CD4-positive, alpha-beta T cell (primary cell): Measurements from ENCODE around the gene CACNB2. TPM values are rescaled to one million over a fixed set of nuclear protein-coding genes. Genes with fewer than 3 reads are reported as not detected.

ENCODE experiments used
- ATAC-seq: fragments of 200-7000 bp; cut with Tn5 transposase; one replicate; pipeline ENCODE4 v1.10.0; 2022; ENCODE audit warnings: mild to moderate bottlenecking; ENCODE audit not compliant: poor library complexity
- CTCF ChIA-PET: fragments of 350-600 bp; sonication (Branson Sonifier 250); formaldehyde crosslinking; loops from one replicate; lab custom pipeline; 2021; ENCODE audit warnings: antibody characterized with exemption, inconsistent platforms; lab: Charles Lee
- POLR2A ChIA-PET: fragments of 350-600 bp; sonication (Branson Sonifier 250); formaldehyde crosslinking; loops from one replicate; lab custom pipeline; 2021; ENCODE audit warnings: antibody characterized with exemption, inconsistent platforms; lab: Charles Lee
- DNase-seq, 14 experiments: peaks; one replicate each; pipeline ENCODE4 v3.0.0-alpha.2; 2013 to 2020; ENCODE audit warnings: mixed read lengths in 2 of 14
- H3K27ac ChIP-seq, 2 donors: one replicate each; pipeline versions ENCODE4 v1.5.1 to v1.7.0; 2013; ENCODE audit warnings: low read length in 2 of 2, low read depth in 1 of 2, mild to moderate bottlenecking in 1 of 2
- H3K27me3 ChIP-seq, 2 experiments: 1 replicate in 1 of 2; 2 replicates in 1 of 2; pipeline versions ENCODE4 v1.6.1 to v1.7.0; 2013; ENCODE audit warnings: low read length in 2 of 2, control low read depth in 1 of 2, mild to moderate bottlenecking in 1 of 2, moderate library complexity in 1 of 2; ENCODE audit not compliant: insufficient read depth in 2 of 2, control insufficient read depth in 1 of 2
- H3K36me3 ChIP-seq: one replicate; pipeline ENCODE4 v1.6.1; 2013; ENCODE audit warnings: low read length, control low read depth; ENCODE audit not compliant: insufficient read depth
- H3K4me1 ChIP-seq: one replicate; pipeline ENCODE4 v1.6.1; 2013; ENCODE audit warnings: low read length, control low read depth; ENCODE audit not compliant: insufficient read depth
- H3K4me3 ChIP-seq: one replicate; pipeline ENCODE4 v1.5.1; 2013; ENCODE audit warnings: mild to moderate bottlenecking, low read length, moderate library complexity
- H3K9me3 ChIP-seq, 2 experiments: 1 replicate in 1 of 2; 2 replicates in 1 of 2; pipeline versions ENCODE4 v1.6.1 to v1.7.0; 2013; ENCODE audit warnings: low read length in 2 of 2, mild to moderate bottlenecking in 2 of 2, control low read depth in 1 of 2, moderate library complexity in 1 of 2; ENCODE audit not compliant: control insufficient read depth in 1 of 2, insufficient read depth in 1 of 2
- H3K27ac Mint-ChIP-seq: one replicate; pipeline ENCODE4 v1.8.0; 2020; ENCODE audit warnings: mixed read lengths
- H3K27me3 Mint-ChIP-seq: one replicate; pipeline ENCODE4 v1.8.0; 2021; ENCODE audit warnings: mixed read lengths
- H3K36me3 Mint-ChIP-seq: one replicate; pipeline ENCODE4 v1.8.0; 2021; ENCODE audit warnings: low read depth, mixed read lengths
- H3K4me1 Mint-ChIP-seq: one replicate; pipeline ENCODE4 v1.8.0; 2021; ENCODE audit warnings: low read depth, mixed read lengths
- H3K4me3 Mint-ChIP-seq: one replicate; pipeline ENCODE4 v1.8.0; 2020; ENCODE audit warnings: mild to moderate bottlenecking, mixed read lengths
- H3K9me3 Mint-ChIP-seq: one replicate; pipeline ENCODE4 v1.8.0; 2020; ENCODE audit warnings: mixed read lengths
- CTCF ChIP-seq: fragments of 200-600 bp; IDR thresholded peaks from one replicate; pipeline ENCODE4 v1.8.0; 2022; ENCODE audit warnings: antibody characterized with exemption, mild to moderate bottlenecking
- intact Hi-C, 2 experiments: fragments of 100-400 bp; cut with DNase I in 1 of 2; cut with micrococcal nuclease in 1 of 2; formaldehyde crosslinking; loops; one replicate each; pipeline versions ENCODE4 v1.15.1 to v1.9.0; 2023 to 2025; cut with DNase I, micrococcal nuclease
- total RNA-seq, 174 experiments: library from RNA in 2 of 174; stranded (reverse) in 2 of 174; gene quantifications; one replicate each; pipeline ENCODE4 v1.2.3 and lab custom pipeline; 2021 to 2026

CACNB2 gene
- total RNA-seq, 2 experiments from 2014 or later, result 0.34 TPM; not detected in 1

GRCh38 chr10:18563003-18563726, 422.9 kb downstream of the CACNB2 start:
- Histone ChIP-seq H3K27ac (no peak overlapping the region), H3K36me3 (peaks cover 26% of the 10 kb centered on the region), H3K9me3 (peaks cover 0 to 93% of the 10 kb centered on the region in 2 experiments), H3K4me3 (no peak overlapping the region), H3K27me3 (no peaks in the 10 kb centered on the region), H3K4me1 (no peaks in the 10 kb centered on the region)
- intact Hi-C loops, result no loop called here
- ChIA-PET CTCF (no interaction called here), POLR2A (no interaction called here)
- H3K4me1 Mint-ChIP-seq, result no peaks in the 10 kb centered on the region
- H3K36me3 Mint-ChIP-seq, result no peaks in the 10 kb centered on the region
- no peaks in the 10 kb centered on the region for H3K27me3 Mint-ChIP-seq
- DNase-seq (no peak), ATAC-seq (no peak)
- no peak overlapping the region for H3K27ac Mint-ChIP-seq
- H3K4me3 Mint-ChIP-seq, result no peak overlapping the region
- no peaks in the 10 kb centered on the region for H3K9me3 Mint-ChIP-seq
- no peak for TF ChIP-seq CTCF

DNA sequence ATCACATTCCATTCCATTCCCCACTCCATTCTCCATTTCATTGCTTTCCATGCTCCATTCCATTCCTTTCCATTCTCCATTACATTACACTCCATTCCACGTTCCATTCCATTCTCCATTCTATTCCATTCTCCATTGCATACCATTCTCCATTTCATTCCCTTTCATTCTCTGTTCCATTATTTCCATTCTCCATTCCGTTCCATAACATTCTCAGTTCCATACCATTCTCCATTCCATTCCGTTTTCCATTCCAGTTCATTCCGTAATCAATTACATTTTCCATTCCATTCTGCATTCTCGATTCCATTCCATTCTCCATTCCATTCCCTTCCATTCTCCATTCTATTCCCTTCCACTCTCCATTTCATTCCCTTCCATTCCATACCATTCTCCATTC, 424.8 kb downstream of the CACNB2 start:
- Mint-ChIP-seq H3K36me3 (no peaks in the 10 kb centered on the region), H3K4me1 (no peaks in the 10 kb centered on the region), H3K27ac (no peak overlapping the region), H3K9me3 (no peaks in the 10 kb centered on the region), H3K4me3 (no peak overlapping the region), H3K27me3 (no peaks in the 10 kb centered on the region)
- Histone ChIP-seq H3K9me3 (peaks cover 0 to 93% of the 10 kb centered on the region in 2 experiments), H3K27ac (no peak overlapping the region), H3K4me3 (no peak overlapping the region), H3K27me3 (no peaks in the 10 kb centered on the region), H3K36me3 (peaks cover 9% of the 10 kb centered on the region), H3K4me1 (no peaks in the 10 kb centered on the region)
- DNase-seq (no peak), ATAC-seq (no peak)
- intact Hi-C loops, result no loop called here
- no peak for TF ChIP-seq CTCF
- CTCF ChIA-PET, result no interaction called here
- POLR2A ChIA-PET, result no interaction called here

- Mint-ChIP-seq H3K4me3 (no peak overlapping the region), H3K36me3 (no peaks in the 10 kb centered on the region), H3K9me3 (no peaks in the 10 kb centered on the region), H3K4me1 (no peaks in the 10 kb centered on the region), H3K27ac (no peak overlapping the region), H3K27me3 (no peaks in the 10 kb centered on the region)
- Histone ChIP-seq H3K36me3 (peaks cover 4% of the 10 kb centered on the region), H3K27me3 (no peaks in the 10 kb centered on the region), H3K9me3 (peaks cover 0 to 97% of the 10 kb centered on the region in 2 experiments), H3K4me1 (no peaks in the 10 kb centered on the region), H3K4me3 (no peak overlapping the region), H3K27ac (no peak overlapping the region)
- intact Hi-C loops, result no loop called here
- TF ChIP-seq CTCF, result no peak
- no peak for ATAC-seq
- ChIA-PET POLR2A (no interaction called here), CTCF (no interaction called here)
- no peak for DNase-seq
Observed at GRCh38 chr10:18566177-18566576, 426.0 kb downstream of the CACNB2 start.
